HG03442 (cell line): ENCODE measurements around the gene CLSTN1.
"Not testable (repeated sequence)": the region's sequence is repeated elsewhere in the genome, so short reads cannot be mapped to it uniquely, and the experiment has no call there.

ENCODE experiments used
- ATAC-seq: cut with Tn5 transposase; IDR thresholded peaks from one replicate; pipeline ENCODE4 v1.9.1; 2021; ENCODE audit warnings: mild to moderate bottlenecking, moderate library complexity; ENCODE audit not compliant: unreplicated experiment

The CLSTN1 gene

GRCh38 chr1:9801909-9802308 is 21.9 kb downstream of the CLSTN1 start:
- no peak for ATAC-seq

- ATAC-seq, result no peak
Observed at GRCh38 chr1:9798236-9799130, 25.3 kb downstream of the CLSTN1 start.

GRCh38 chr1:9797049-9797448 is 26.7 kb downstream of the CLSTN1 start:
- no peak for ATAC-seq

- no peak for ATAC-seq
Observed at GRCh38 chr1:9794081-9794480, 29.7 kb downstream of the CLSTN1 start.

- no peak for ATAC-seq
Observed at GRCh38 chr1:9793291-9793690, 30.5 kb downstream of the CLSTN1 start.

- ATAC-seq, result no peak
Observed at GRCh38 chr1:9792156-9793042, 31.4 kb downstream of the CLSTN1 start.

- not testable (repeated sequence) for ATAC-seq
Observed at GRCh38 chr1:9789700-9790099, 34.1 kb downstream of the CLSTN1 start.

- no peak for ATAC-seq
Observed at GRCh38 chr1:9787702-9788101, 36.1 kb downstream of the CLSTN1 start.

GRCh38 chr1:9785406-9785805 is 38.4 kb downstream of the CLSTN1 start:
- no peak for ATAC-seq

GRCh38 chr1:9784508-9785133 is 39.1 kb downstream of the CLSTN1 start:
- no peak for ATAC-seq

GRCh38 chr1:9782897-9783296 is 40.9 kb downstream of the CLSTN1 start:
- no peak for ATAC-seq

- no peak for ATAC-seq
Observed at GRCh38 chr1:9782116-9782751, 41.5 kb downstream of the CLSTN1 start.

- no peak for ATAC-seq
Observed at GRCh38 chr1:9780554-9781110, 43.1 kb downstream of the CLSTN1 start.

GRCh38 chr1:9778905-9779304 is 44.9 kb downstream of the CLSTN1 start:
- ATAC-seq, result no peak

- ATAC-seq, result no peak
Observed at GRCh38 chr1:9776685-9777084, 47.1 kb downstream of the CLSTN1 start.

GRCh38 chr1:9774712-9775679 is 48.8 kb downstream of the CLSTN1 start:
- no peak for ATAC-seq

- no peak for ATAC-seq
Observed at GRCh38 chr1:9770298-9770697, 53.5 kb downstream of the CLSTN1 start.

GRCh38 chr1:9768983-9769382 is 54.8 kb downstream of the CLSTN1 start:
- no peak for ATAC-seq

- ATAC-seq, result no peak
Observed at GRCh38 chr1:9767964-9768668, 55.6 kb downstream of the CLSTN1 start.
